Coronary artery (tissue), 2 donors: ENCODE results near the gene CD226.

Experiments
- DNase-seq: peaks from one replicate; pipeline ENCODE4 v3.0.0-alpha.2; 2017; ENCODE audit warnings: low spot score
- H3K27ac ChIP-seq, 2 donors: fragments of 200-600 bp; sonication (generic); one replicate each; pipeline ENCODE4 v1.5.1; 2016 to 2019
- H3K4me3 ChIP-seq: fragments of 200-600 bp; sonication (generic); 2 replicates; pipeline ENCODE4 v1.5.1; 2016; ENCODE audit warnings: mild to moderate bottlenecking, moderate library complexity
- TF ChIP-seq, protein P1 (sequence below): fragments of 200-600 bp; sonication (generic); IDR thresholded peaks from one replicate; pipeline ENCODE4 v1.5.1; 2019; ENCODE audit warnings: antibody characterized with exemption

The CD226 gene

DNA sequence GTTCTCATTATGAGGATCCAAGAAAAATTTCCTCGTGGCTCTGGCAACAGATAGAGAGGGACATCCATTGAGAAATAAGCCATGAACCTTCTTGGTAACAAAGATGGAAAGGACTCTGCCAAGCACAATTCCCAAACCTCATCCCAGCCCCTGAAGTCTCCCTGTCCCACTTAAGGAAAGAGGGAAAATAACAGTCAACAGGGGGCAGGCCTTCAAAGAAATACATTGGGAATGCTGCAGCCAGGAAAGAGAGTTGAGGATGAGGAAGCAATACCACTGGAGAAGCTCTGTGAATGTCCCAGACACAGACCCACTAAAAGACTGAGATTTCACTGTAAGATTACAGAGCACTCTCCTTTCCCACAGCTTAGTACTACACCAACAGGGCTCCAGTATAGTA lies 93.2 kb downstream of the CD226 start:
- H3K4me3 ChIP-seq = no peak overlapping the region
- TF ChIP-seq, protein P1, sequence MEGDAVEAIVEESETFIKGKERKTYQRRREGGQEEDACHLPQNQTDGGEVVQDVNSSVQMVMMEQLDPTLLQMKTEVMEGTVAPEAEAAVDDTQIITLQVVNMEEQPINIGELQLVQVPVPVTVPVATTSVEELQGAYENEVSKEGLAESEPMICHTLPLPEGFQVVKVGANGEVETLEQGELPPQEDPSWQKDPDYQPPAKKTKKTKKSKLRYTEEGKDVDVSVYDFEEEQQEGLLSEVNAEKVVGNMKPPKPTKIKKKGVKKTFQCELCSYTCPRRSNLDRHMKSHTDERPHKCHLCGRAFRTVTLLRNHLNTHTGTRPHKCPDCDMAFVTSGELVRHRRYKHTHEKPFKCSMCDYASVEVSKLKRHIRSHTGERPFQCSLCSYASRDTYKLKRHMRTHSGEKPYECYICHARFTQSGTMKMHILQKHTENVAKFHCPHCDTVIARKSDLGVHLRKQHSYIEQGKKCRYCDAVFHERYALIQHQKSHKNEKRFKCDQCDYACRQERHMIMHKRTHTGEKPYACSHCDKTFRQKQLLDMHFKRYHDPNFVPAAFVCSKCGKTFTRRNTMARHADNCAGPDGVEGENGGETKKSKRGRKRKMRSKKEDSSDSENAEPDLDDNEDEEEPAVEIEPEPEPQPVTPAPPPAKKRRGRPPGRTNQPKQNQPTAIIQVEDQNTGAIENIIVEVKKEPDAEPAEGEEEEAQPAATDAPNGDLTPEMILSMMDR = no peak
- no peak overlapping the region for H3K27ac ChIP-seq
- DNase-seq = no peak

DNA sequence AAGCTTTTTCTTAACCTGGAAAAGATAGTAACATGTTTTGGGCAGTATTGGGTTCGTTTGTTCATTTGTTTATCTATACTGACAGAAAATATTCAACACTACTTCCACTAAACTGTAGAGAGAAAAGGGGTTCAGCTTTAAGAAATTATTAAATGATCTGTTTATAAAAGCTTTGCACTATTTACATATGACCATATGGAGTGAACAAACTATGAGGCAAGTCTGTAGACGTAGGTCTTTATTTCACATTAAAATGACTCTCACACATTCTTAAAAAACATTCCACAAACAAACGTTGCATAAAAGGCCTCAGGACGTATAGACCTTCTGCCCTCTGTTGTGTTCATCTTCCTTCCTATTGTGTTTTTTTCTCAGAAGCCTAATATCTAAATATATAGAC lies 94.6 kb downstream of the CD226 start:
- Histone ChIP-seq H3K27ac (no peak overlapping the region), H3K4me3 (no peak overlapping the region)
- TF ChIP-seq, protein P1 = no peak
- DNase-seq = no peak

DNA sequence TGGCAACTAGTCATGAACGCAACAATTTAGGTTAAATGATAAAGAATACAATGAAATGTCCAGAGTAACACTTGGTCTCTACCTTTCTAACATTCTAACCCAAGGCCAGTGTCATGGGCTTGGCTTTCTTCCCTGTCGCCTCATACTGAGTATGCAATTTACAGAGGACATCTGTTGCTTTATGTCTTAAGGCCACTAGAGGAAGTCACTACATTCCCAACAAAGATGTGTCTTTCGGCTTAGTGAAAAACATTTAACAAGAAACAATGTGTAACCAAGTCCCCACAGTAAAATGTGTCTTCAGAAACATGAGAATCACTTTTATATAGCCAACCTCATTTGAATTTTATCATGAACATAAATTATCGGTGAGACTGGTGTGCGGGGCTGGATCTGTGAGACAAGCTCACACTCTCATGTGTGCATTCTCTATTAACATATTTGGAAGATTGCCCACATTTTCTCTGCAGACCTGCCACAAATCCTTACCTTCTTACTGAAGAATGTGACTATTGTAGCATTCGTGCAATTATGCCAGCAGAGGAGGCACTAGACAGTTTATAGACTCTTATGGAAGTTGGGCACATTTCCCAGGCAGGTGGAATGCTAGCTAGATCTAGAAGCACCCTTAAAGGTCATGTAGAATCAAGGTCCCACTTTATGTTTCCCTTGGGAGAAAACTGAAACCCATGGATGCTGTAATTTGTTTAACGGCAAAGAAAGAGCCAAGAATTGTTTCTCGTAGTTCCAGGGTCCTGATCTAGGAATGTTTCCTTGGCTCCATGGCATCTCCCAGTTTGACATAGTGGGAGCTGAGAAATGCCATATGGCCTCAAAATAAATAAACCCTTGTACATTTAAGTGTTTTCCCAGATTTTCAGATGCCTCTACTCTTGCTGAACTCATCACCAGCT lies 101.8 kb downstream of the CD226 start:
- Histone ChIP-seq H3K4me3 (peak overlapping the region; percentile 30), H3K27ac (no peak overlapping the region)
- no peak for DNase-seq
- TF ChIP-seq, protein P1 = no peak

DNA sequence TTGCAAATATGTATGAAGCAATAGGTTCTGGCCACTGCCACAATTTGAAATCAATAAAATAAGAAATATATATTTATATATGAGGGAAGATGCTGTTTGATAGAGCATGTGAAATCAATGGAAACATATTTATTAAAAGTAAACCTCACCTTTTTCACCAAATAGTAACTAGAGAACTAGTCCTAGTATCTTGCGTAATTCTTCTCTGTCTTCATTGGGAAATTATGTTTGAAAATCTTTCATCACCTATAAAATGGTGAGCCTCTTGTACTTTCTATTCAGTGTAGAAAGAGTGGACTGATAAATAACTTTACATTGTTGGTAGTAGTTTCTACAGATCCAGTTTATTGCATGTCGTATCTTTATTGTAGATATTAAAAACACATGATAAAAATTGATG lies 103.0 kb downstream of the CD226 start:
- DNase-seq = no peak
- Histone ChIP-seq H3K4me3 (no peak overlapping the region), H3K27ac (no peak overlapping the region)
- TF ChIP-seq, protein P1 = no peak

DNA sequence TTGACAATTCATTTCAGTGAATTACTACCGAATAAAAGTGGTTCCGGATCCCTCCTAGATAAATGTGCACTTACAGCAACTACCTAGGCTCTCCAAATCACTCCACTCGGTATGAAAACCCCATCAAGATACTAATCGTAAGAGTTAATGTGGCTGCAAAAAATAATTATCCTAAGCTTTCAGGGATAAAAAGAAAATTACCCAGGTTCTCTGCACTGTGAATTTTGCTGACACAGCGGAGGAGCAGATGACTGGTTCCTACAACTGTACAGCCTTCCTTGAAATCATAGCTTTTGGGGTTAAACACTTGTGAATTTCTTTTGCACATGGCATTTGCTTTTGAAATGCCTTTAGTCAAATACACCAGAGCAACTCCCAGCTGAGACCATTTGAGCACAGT lies 104.7 kb downstream of the CD226 start:
- TF ChIP-seq, protein P1 = no peak
- no peak for DNase-seq
- no peak overlapping the region for H3K4me3 ChIP-seq
- H3K27ac ChIP-seq = no peak overlapping the region

DNA sequence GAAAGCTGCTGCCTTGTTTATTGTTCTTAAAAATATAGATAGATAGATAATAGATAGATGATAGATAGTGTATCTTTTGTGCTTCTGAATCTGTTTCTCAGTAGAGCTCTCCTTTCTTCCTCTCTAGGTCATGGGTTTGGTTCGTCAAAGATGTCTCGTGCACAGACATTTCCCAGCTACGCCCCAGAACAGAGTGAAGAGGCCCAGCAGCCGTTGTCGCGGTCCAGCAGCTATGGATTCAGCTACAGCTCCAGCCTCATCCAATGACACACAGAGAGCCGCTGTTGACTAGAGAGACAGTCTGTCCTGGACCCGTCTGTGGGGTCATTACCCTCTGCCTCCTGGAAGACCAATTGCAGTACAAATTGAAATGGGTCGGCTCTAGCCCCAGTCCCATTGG lies 106.6 kb downstream of the CD226 start:
- no peak for DNase-seq
- TF ChIP-seq, protein P1 = no peak
- Histone ChIP-seq H3K27ac (no peak overlapping the region), H3K4me3 (no peak overlapping the region)

DNA sequence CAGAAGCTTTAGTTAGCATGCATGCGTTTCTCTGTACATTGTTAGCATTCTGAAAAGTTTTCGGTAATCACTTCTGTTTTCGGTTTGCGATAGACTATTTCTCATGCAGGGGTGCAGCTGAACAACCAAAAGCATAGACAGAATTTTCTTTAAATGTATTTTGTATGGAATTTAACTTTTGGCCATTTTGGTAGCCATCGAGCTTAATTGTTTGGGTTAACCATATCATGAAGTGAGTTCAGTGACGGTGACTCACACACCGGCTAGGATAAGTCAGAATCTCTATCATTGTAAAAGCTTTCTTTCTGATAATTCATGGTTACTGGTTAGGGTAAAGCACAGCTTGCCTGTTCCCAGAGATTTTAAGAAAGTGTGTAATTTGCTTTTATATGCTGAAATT lies 107.2 kb downstream of the CD226 start:
- Histone ChIP-seq H3K27ac (no peak overlapping the region), H3K4me3 (no peak overlapping the region)
- TF ChIP-seq, protein P1 = no peak
- DNase-seq = no peak
